ENCODE data around the gene PGF. TPM values are rescaled to one million over a fixed set of nuclear protein-coding genes. Genes with fewer than 3 reads are reported as not detected.
A peak's percentile ranks its signal among the peaks of the same experiment; 100 is the strongest.

The PGF gene
- total and polyA plus RNA-seq, 2 of the 13 experiments (the other 11 are each of a cell fraction or from before 2014, with no cell fraction given): 10.7 to 27.5 TPM

GRCh38 chr14:74904635-74905503, 50.5 kb downstream of the PGF start (continued):
- TF ChIP-seq ZBED4 (CRISPR knock-in tag; IDR thresholded peaks at IDR 0.05; ENCODE audit: borderline replicate concordance) (no peak), POLR2A (IDR thresholded peaks at IDR 0.05; ENCODE audit: insufficient read depth in 1 of 2, low read depth in 2 of 2, low read length in 2 of 2) (0 out of 4 replicates have a peak, but pooled peaks of 1 of the 2 experiments have one; percentile 9), DPF2 (CRISPR knock-in tag; IDR thresholded peaks at IDR 0.05; ENCODE audit: borderline replicate concordance, low read depth) (no peak), ARID4A (CRISPR knock-in tag; IDR thresholded peaks at IDR 0.05; ENCODE audit: borderline replicate concordance) (0 out of 2 replicates have a peak, but pooled peaks have one; percentile 5), AHR (CRISPR knock-in tag; IDR thresholded peaks at IDR 0.05) (no peak)
